GM21576 (cell line): ENCODE results near the gene EME2.

ENCODE experiments used
- ATAC-seq: cut with Tn5 transposase; IDR thresholded peaks from one replicate; pipeline ENCODE4 v1.9.1; 2021; ENCODE audit warnings: mild to moderate bottlenecking, moderate library complexity; ENCODE audit not compliant: unreplicated experiment

EME2 gene

GRCh38 chr16:1777375-1778199, 5.0 kb downstream of the EME2 start:
- ATAC-seq: no peak

- no peak for ATAC-seq
Observed at GRCh38 chr16:1778200-1779179, 5.9 kb downstream of the EME2 start.

- ATAC-seq: no peak
Observed at GRCh38 chr16:1779234-1779701, 6.7 kb downstream of the EME2 start.

GRCh38 chr16:1779741-1780676, 7.4 kb downstream of the EME2 start:
- no peak for ATAC-seq

- ATAC-seq: no peak
Observed at GRCh38 chr16:1780677-1781072, 8.1 kb downstream of the EME2 start.

GRCh38 chr16:1781254-1781653, 8.6 kb downstream of the EME2 start:
- no peak for ATAC-seq

- peak; percentile 3 for ATAC-seq
Observed at GRCh38 chr16:1781758-1782407, 9.3 kb downstream of the EME2 start.

- ATAC-seq: peak; percentile 80
Observed at GRCh38 chr16:1782408-1783264, 10.0 kb downstream of the EME2 start, which contains the start of the genes NUBP2 and SPSB3. NUBP2 (plus strand) TSS chr16:1782960; CDS start chr16:1783021, 61 bp downstream. SPSB3 (minus strand) TSS chr16:1782571; CDS start chr16:1781483, 1,088 bp downstream.

GRCh38 chr16:1784977-1785845, 12.6 kb downstream of the EME2 start:
- no peak for ATAC-seq

GRCh38 chr16:1785846-1786170, 13.2 kb downstream of the EME2 start:
- ATAC-seq: no peak

GRCh38 chr16:1786242-1787055, 13.8 kb downstream of the EME2 start:
- ATAC-seq: no peak

- no peak for ATAC-seq
Observed at GRCh38 chr16:1787056-1787321, 14.4 kb downstream of the EME2 start.

- ATAC-seq: no peak
Observed at GRCh38 chr16:1787322-1788094, 14.9 kb downstream of the EME2 start.

- no peak for ATAC-seq
Observed at GRCh38 chr16:1788095-1788707, 15.6 kb downstream of the EME2 start.

GRCh38 chr16:1788708-1789100, 16.1 kb downstream of the EME2 start:
- ATAC-seq: no peak

- ATAC-seq: no peak
Observed at GRCh38 chr16:1789643-1790045, 17.0 kb downstream of the EME2 start.
